SKM-1 (cell line): ENCODE measurements around the gene WDR6.

Source experiments
- DNase-seq: peaks from one replicate; lab custom pipeline; 2025; ENCODE audit not compliant: unreplicated experiment; lab: John Stamatoyannopoulos, UW

WDR6 gene

GRCh38 chr3:49027634-49028033 lies 20.4 kb downstream of the WDR6 start:
- DNase-seq, result no peak

DNA sequence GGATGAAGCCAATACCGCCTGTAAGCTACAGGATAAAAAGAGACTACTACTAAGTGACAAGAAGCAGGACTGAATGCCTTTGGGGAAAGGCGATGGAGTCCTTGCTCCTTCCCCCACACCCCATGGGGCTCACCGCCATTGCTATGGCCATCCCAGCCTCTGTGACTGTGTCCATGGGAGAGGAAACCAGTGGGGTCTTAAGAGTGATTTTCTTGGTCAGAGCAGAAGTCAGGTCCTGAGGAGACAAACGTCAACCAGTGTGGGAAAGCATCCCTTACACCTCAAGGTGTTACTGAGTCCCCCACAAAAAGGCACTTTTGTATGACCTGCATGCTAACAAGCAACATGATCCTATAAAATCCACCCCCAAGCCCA lies 21.1 kb downstream of the WDR6 start:
- DNase-seq, result no peak

- DNase-seq, result peak; percentile 87
Observed at GRCh38 chr3:49028673-49029562, 21.7 kb downstream of the WDR6 start, which contains the start of gene IMPDH2. Gene IMPDH2, minus strand, starts transcription at chr3:49029398. Its CDS starts 48 bp downstream, at chr3:49029350.

- no peak for DNase-seq
Observed at GRCh38 chr3:49029563-49029884, 22.3 kb downstream of the WDR6 start.

- no peak for DNase-seq
Observed at GRCh38 chr3:49030321-49030720, 23.1 kb downstream of the WDR6 start.

DNA sequence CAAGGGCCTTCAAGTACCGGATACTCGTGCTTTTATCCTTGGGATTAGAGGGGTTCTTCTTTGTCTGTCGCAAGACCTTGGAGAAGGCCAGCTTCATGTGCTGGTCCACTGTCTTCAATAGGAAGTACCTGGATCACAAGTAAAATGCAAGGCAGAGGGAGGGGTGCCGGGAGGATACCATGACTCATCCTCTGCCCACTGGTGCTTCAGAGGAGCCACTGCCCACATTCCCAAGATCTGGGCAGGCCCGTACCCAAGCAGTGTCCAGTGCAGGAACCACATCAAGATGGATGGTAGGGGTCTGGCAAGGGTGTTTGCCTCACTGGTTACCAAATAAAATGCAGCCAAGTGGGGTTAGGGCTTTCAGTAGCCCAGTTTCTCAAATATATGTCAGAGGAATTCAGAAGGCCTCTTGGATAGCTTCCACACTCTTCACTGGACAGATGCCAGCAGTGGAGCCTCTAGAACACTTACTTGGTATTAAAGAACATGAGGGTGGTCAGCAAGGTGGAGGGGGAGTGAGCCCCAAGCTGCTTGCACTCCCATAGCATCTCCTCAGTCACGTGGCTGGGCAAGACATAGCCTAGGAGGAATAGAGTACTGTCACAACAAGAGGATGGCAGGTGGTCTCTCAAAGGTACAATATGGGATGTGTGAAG lies 25.6 kb downstream of the WDR6 start:
- DNase-seq, result no peak

- DNase-seq, result no peak
Observed at GRCh38 chr3:49034650-49035049, 27.5 kb downstream of the WDR6 start.

DNA sequence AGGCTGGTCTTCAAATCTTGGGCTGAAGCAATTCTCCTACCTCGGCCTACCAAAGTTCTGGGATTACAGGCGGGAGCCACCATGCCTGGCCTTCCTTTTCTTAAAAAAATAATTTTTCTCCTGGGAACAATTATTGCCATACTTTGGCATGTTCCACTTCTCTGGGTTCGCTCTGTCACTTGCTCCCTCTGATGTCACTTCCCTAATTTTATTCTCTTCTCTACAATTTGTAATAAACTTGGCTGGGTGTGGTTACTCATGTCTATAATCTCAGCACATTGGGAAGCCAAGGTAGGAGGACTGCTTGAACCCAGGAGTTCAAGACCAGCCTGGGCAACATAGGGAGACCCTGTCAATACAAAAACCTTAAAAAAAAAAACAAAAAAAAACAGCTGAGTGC lies 28.1 kb downstream of the WDR6 start:
- no peak for DNase-seq

GRCh38 chr3:49053543-49053942 lies 46.4 kb downstream of the WDR6 start:
- no peak for DNase-seq

DNA sequence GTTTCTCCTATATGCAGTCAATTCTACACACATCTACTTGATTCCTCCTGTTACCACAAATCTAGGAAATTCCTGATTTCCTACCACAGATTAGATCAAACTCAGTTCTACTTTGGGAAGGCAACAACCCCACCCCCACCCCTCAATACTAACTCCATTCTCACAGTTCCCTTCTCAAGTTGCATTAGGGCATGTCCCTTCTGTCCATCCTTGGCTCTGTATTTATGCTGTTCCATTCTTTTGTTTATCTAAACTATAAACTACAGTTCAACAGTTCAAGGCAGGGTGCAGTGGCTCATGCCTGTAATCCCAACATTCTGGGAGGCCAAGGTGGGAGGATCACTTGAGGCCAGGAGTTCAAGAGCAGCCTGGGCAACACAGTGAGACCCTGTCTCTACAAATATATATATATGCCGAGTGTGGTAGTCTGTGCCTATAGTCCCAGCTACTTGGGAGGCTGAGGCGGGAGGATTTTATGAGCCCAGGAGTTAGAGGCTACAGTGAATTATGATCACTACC lies 47.2 kb downstream of the WDR6 start:
- DNase-seq, result no peak

- DNase-seq, result no peak
Observed at GRCh38 chr3:49057268-49057667, 50.1 kb downstream of the WDR6 start.

- DNase-seq, result no peak
Observed at GRCh38 chr3:49058011-49058410, 50.8 kb downstream of the WDR6 start.
